ENCODE measurements around the gene ZNF217. TPM values are rescaled to one million over a fixed set of nuclear protein-coding genes. Genes with fewer than 3 reads are reported as not detected.

Gene ZNF217
- total RNA-seq, 1 experiment from 2014 or later = 27.0 TPM

GRCh38 chr20:53578492-53579222 lies 15.0 kb downstream of the ZNF217 start:
- Histone ChIP-seq H3K27ac (ENCODE audit: low read depth, low read length, poor library complexity, severe bottlenecking) (peak overlapping the region; percentile 79), H3K27me3 (replicated peaks; ENCODE audit: insufficient read depth, low read depth, low read length, poor library complexity) (no peaks in the 10 kb centered on the region), H3K4me1 (ENCODE audit: insufficient read depth, low read length, poor library complexity, severe bottlenecking) (peaks cover 50% of the 10 kb centered on the region), H3K36me3 (ENCODE audit: insufficient read depth, low read length, poor library complexity, severe bottlenecking) (peaks cover 72% of the 10 kb centered on the region), H3K4me3 (ENCODE audit: low read depth, low read length, poor library complexity, severe bottlenecking) (peak overlapping the region; percentile 16), H3K9me3 (ENCODE audit: low read depth, low read length, poor library complexity, severe bottlenecking) (no peaks in the 10 kb centered on the region)
- POLR2A ChIA-PET (ENCODE audit: low non-redundant PET) = no interaction called here
- intact Hi-C loops (cut with micrococcal nuclease; ENCODE audit: unreplicated experiment) = loop anchor here (1.0 to 10.0 kb wide), 6 partner anchors 250 to 616 kb away; no protein-coding TSS in a partner anchor
- BruUV-seq (replicated peaks) = no TSS peak
- TF ChIP-seq CTCF (conservative IDR thresholded peaks at IDR 0.05; ENCODE audit: low read depth, low read length) (peak; percentile 85), EZH2 (IDR thresholded peaks at IDR 0.05; ENCODE audit: borderline replicate concordance, low read depth, low read length, poor library complexity, severe bottlenecking) (no peak)
- DNase-seq (ENCODE audit: low spot score) = peak; percentile 94
- CTCF ChIA-PET = interaction anchor here (1.0 to 1.8 kb wide), 4 partner anchors 45 to 361 kb away, joined by 3 to 19 read pairs (median 4); no protein-coding TSS in a partner anchor

- POLR2A ChIA-PET (ENCODE audit: low non-redundant PET) = no interaction called here
- no peak overlapping the region for H3K4me3 ChIP-seq (ENCODE audit: low read depth, low read length, poor library complexity, severe bottlenecking)
Measured at GRCh38 chr20:53576586-53577318, 16.9 kb downstream of the ZNF217 start.

More at GRCh38 chr20:53576586-53577318, 16.9 kb downstream of the ZNF217 start:
- intact Hi-C loops (cut with micrococcal nuclease; ENCODE audit: unreplicated experiment) = loop anchor here (5.0 to 10.0 kb wide), 2 partner anchors 486 to 618 kb away; no protein-coding TSS in a partner anchor
- H3K4me1 ChIP-seq (ENCODE audit: insufficient read depth, low read length, poor library complexity, severe bottlenecking) = peaks cover 35% of the 10 kb centered on the region
- no peak for DNase-seq (ENCODE audit: low spot score)
- H3K36me3 ChIP-seq (ENCODE audit: insufficient read depth, low read length, poor library complexity, severe bottlenecking) = peaks cover 77% of the 10 kb centered on the region
- TF ChIP-seq CTCF (conservative IDR thresholded peaks at IDR 0.05; ENCODE audit: low read depth, low read length) = no peak
- no peak for TF ChIP-seq EZH2 (IDR thresholded peaks at IDR 0.05; ENCODE audit: borderline replicate concordance, low read depth, low read length, poor library complexity, severe bottlenecking)
- no peaks in the 10 kb centered on the region for H3K27me3 ChIP-seq (replicated peaks; ENCODE audit: insufficient read depth, low read depth, low read length, poor library complexity)
- no peaks in the 10 kb centered on the region for H3K9me3 ChIP-seq (ENCODE audit: low read depth, low read length, poor library complexity, severe bottlenecking)
- no TSS peak for BruUV-seq (replicated peaks)
- no peak overlapping the region for H3K27ac ChIP-seq (ENCODE audit: low read depth, low read length, poor library complexity, severe bottlenecking)
- CTCF ChIA-PET = interaction anchor here (0.6 to 1.0 kb wide), 2 partner anchors 162 to 390 kb away, joined by 3 to 5 read pairs; no protein-coding TSS in a partner anchor

Measured in A673 (cell line).